ENCODE data around the gene TTC23.

TTC23 gene

GRCh38 chr15:99163271-99164062 is 85.9 kb downstream of the TTC23 start:
- DNase-seq, result no peak

GRCh38 chr15:99158626-99159412 is 90.6 kb downstream of the TTC23 start:
- DNase-seq, result no peak

GRCh38 chr15:99157456-99157855 is 91.9 kb downstream of the TTC23 start:
- DNase-seq, result no peak

- DNase-seq, result no peak
These were observed 93.4 kb downstream of the TTC23 start for GRCh38 chr15:99155961-99156443.

GRCh38 chr15:99154271-99154670 is 95.1 kb downstream of the TTC23 start:
- no peak for DNase-seq

- DNase-seq, result no peak
These were observed 96.3 kb downstream of the TTC23 start for GRCh38 chr15:99153026-99153535.

GRCh38 chr15:99151156-99151555 is 98.2 kb downstream of the TTC23 start:
- DNase-seq, result no peak

- DNase-seq, result no peak
These were observed 100.0 kb downstream of the TTC23 start for GRCh38 chr15:99149366-99149765.

- no peak for DNase-seq
These were observed 100.5 kb downstream of the TTC23 start for GRCh38 chr15:99148851-99149276.

- DNase-seq, result no peak
These were observed 102.7 kb downstream of the TTC23 start for GRCh38 chr15:99146661-99147060.

GRCh38 chr15:99145778-99146177 is 103.6 kb downstream of the TTC23 start:
- no peak for DNase-seq

GRCh38 chr15:99145005-99145404 is 104.4 kb downstream of the TTC23 start:
- DNase-seq, result no peak

GRCh38 chr15:99143655-99144610 is 105.4 kb downstream of the TTC23 start:
- no peak for DNase-seq

- no peak for DNase-seq
These were observed 106.1 kb downstream of the TTC23 start for GRCh38 chr15:99143242-99143641.

GRCh38 chr15:99142562-99142961 is 106.8 kb downstream of the TTC23 start:
- no peak for DNase-seq

GRCh38 chr15:99141943-99142342 is 107.4 kb downstream of the TTC23 start:
- no peak for DNase-seq

GRCh38 chr15:99140590-99140989 is 108.8 kb downstream of the TTC23 start:
- no peak for DNase-seq

- DNase-seq, result no peak
These were observed 110.1 kb downstream of the TTC23 start for GRCh38 chr15:99139276-99139675.

GRCh38 chr15:99138491-99138982 is 110.8 kb downstream of the TTC23 start:
- DNase-seq, result no peak

GRCh38 chr15:99137877-99138276 is 111.5 kb downstream of the TTC23 start:
- DNase-seq, result no peak

GRCh38 chr15:99137111-99137546 is 112.3 kb downstream of the TTC23 start:
- no peak for DNase-seq

GRCh38 chr15:99135194-99135593 is 114.2 kb downstream of the TTC23 start:
- DNase-seq, result no peak
